Bronchial epithelial cell (primary cell): ENCODE data around the gene DPH5. TPM values are rescaled to one million over a fixed set of nuclear protein-coding genes. Genes with fewer than 3 reads are reported as not detected.
A peak's percentile ranks its signal among the peaks of the same experiment; 100 is the strongest.
"Not testable (repeated sequence)": the region's sequence is repeated elsewhere in the genome, so short reads cannot be mapped to it uniquely, and the experiment has no call there.

Source experiments
- DNase-seq: peaks from one replicate; pipeline ENCODE4 v3.0.0-alpha.2; 2010; ENCODE audit warnings: low read depth
- FAIRE-seq: peaks from 2 replicates; lab custom pipeline; 2011; peaks lifted over from hg19 to GRCh38; lab: Jason Lieb, UNC
- H3K27me3 ChIP-seq: 2 replicates; pipeline ENCODE4 v1.5.1; 2011; ENCODE audit warnings: low read length; ENCODE audit not compliant: control insufficient read depth, insufficient read depth
- H3K36me3 ChIP-seq: 2 replicates; pipeline ENCODE4 v1.5.1; 2011; ENCODE audit warnings: low read length; ENCODE audit not compliant: control insufficient read depth, insufficient read depth
- H3K4me3 ChIP-seq: 2 replicates; pipeline ENCODE4 v1.5.1; 2011; ENCODE audit warnings: mild to moderate bottlenecking, low read depth, low read length, control low read depth
- total RNA-seq: library from RNA; depleted of rRNA; stranded (reverse); fragments of >200 nt; gene quantifications from 2 replicates; pipeline ENCODE4 v1.2.1, GENCODE V29; 2014
- TF ChIP-seq, protein P1 (sequence below): IDR thresholded peaks from 2 replicates; pipeline ENCODE4 v1.5.1; 2011; ENCODE audit warnings: mild to moderate bottlenecking, moderate library complexity, low read length, control low read depth, inconsistent platforms; ENCODE audit not compliant: insufficient read depth, severe bottlenecking

DPH5 gene
- total RNA-seq, 1 donor from 2014 or later: 42.4 TPM

DNA sequence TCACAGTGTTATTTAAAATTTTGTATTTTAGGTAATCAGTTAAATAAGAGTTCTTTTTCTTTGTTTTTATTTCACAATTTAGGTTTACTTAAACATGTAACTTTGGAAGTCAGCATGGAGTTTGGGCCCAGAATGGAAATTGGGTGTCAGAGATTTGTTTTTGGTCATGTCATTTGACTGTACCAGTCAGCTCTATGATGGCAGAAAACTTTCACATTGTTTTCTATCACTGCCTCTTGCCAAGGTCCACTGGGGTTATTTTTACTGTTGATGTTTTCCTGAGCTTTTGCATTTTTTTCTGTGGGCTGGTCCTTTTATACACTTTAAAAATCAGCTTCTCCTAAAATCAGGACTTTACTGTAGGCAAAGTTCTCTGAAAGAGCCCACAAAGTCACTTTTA is 75.2 kb downstream of the DPH5 start:
- TF ChIP-seq, protein P1, sequence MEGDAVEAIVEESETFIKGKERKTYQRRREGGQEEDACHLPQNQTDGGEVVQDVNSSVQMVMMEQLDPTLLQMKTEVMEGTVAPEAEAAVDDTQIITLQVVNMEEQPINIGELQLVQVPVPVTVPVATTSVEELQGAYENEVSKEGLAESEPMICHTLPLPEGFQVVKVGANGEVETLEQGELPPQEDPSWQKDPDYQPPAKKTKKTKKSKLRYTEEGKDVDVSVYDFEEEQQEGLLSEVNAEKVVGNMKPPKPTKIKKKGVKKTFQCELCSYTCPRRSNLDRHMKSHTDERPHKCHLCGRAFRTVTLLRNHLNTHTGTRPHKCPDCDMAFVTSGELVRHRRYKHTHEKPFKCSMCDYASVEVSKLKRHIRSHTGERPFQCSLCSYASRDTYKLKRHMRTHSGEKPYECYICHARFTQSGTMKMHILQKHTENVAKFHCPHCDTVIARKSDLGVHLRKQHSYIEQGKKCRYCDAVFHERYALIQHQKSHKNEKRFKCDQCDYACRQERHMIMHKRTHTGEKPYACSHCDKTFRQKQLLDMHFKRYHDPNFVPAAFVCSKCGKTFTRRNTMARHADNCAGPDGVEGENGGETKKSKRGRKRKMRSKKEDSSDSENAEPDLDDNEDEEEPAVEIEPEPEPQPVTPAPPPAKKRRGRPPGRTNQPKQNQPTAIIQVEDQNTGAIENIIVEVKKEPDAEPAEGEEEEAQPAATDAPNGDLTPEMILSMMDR: no peak
- H3K27me3 ChIP-seq: no peaks in the 10 kb centered on the region
- no peak overlapping the region for H3K4me3 ChIP-seq
- DNase-seq (no peak), FAIRE-seq (no peak)
- H3K36me3 ChIP-seq: peaks cover 2% of the 10 kb centered on the region

DNA sequence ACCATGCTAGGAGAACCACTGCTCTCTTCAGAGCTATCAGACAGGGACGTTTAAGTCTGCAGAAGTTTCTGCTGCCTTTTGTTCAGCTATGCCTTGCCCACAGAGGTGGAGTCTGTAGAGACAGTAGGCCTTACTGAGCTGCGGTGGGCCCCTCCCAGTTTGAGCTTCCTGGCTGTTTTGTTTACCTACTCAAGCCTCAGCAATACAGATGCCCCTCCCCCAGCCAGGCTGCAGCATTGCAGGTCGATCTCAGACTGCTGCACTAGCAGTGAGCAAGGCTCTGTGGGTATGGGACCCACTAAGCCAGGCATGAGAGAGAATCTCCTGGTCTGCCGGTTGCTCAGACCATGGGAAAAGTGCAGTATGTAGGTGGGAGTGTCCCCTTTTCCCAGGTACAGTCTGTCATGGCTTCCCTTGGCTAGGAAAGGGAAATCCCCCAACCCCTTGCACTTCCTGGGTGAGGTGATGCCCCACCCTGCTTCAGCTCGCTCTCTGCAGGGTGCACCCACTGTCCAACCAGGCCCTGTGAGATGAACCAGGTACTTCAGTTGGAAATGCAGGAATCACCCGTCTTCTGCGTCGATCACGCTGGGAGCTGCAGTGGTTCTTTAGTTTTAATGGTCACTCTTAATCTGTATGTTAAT is 75.9 kb downstream of the DPH5 start:
- peak; percentile 68 for DNase-seq
- not testable (repeated sequence) for H3K36me3 ChIP-seq, FAIRE-seq, H3K27me3 ChIP-seq, H3K4me3 ChIP-seq

DNA sequence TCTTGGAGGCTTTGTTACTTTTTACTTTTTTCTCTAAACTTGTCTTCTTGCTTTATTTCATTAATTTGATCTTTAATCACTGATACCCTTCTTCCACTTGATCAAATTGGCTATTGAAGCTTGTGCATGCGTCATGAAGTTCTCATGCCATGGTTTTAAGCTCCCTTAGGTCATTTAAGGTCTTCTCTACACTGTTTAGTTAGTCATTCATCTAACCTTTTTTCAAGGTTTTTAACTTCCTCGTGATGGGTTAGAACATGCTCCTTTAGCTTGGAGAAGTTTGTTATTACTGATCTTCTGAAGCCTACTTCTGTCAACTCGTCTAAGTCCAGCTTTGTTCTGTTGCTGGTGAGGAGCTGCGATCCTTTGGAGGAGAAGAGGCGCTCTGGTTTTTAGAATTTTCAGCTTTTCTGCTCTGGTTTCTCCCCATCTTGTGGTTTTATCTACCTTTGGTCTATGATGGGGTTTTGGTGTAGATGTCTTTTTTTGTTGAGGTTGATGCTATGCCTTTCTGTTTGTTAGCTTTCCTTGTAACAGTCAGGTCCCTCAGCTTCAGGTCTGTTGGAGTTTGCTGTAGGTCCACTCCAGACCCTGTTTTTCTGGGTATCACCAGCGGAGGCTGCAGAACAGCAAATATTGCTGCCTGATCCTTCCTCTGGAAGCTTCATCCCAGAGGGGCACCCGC is 76.7 kb downstream of the DPH5 start:
- peak; percentile 50 for DNase-seq
- H3K27me3 ChIP-seq, H3K4me3 ChIP-seq, FAIRE-seq, H3K36me3 ChIP-seq: not testable (repeated sequence)

DNA sequence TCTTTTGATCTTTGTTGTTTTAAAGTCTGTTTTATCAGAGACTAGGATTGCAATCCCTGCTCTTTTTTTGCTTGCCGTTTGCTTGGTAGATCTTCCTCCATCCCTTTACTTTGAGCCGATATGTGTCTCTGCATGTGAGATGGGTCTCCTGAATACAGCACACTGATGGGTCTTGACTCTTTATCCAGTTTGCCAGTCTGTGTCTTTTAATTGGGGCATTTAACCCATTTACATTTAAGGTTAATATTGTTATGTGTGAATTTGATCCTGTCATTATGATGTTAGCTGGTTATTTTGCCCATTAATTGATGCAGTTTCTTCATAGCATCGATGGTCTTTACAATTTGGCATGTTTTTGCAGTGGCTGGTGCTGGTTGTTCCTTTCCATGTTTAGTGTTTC is 77.8 kb downstream of the DPH5 start:
- H3K4me3 ChIP-seq, H3K27me3 ChIP-seq, FAIRE-seq, DNase-seq, H3K36me3 ChIP-seq: not testable (repeated sequence)

DNA sequence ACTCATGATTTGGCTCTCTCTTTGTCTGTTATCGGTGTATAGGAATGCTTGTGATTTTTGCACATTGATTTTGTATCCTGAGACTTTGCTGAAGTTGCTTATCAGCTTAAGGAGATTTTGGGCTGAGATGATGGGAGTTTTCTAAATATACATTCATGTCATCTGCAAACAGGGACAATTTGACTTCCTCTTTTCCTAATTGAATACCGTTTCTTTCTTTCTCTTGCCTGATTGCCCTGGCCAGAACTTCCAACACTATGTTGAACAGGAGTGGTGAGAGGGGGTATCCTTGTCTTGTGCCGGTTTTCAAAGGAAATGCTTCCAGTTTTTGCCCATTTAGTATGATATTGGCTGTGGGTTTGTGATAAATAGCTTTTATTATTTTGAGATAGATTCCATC is 79.5 kb downstream of the DPH5 start:
- not testable (repeated sequence) for H3K36me3 ChIP-seq, H3K27me3 ChIP-seq, FAIRE-seq, H3K4me3 ChIP-seq, DNase-seq

DNA sequence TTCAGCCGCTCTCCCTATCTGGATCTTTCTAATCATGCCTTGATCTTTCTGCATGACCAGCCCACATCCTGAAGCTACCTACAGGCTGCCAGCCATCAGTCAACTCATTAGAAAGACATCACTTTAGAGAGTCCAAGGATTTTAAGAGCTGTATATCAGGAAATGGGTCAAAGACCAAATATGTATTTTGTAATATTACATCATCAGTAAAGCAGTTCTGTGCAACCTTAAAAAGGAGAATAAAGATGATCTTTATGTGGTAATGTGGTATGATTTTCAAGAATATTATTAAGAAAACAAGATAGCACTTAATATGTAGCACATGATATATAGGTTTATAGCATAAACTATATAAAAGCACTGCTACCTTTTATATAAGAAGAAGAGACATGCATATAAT is 82.1 kb downstream of the DPH5 start:
- TF ChIP-seq, protein P1: no peak
- Histone ChIP-seq H3K4me3 (no peak overlapping the region), H3K27me3 (no peaks in the 10 kb centered on the region), H3K36me3 (peaks cover 1% of the 10 kb centered on the region)
- FAIRE-seq: no peak
- DNase-seq: no peak

DNA sequence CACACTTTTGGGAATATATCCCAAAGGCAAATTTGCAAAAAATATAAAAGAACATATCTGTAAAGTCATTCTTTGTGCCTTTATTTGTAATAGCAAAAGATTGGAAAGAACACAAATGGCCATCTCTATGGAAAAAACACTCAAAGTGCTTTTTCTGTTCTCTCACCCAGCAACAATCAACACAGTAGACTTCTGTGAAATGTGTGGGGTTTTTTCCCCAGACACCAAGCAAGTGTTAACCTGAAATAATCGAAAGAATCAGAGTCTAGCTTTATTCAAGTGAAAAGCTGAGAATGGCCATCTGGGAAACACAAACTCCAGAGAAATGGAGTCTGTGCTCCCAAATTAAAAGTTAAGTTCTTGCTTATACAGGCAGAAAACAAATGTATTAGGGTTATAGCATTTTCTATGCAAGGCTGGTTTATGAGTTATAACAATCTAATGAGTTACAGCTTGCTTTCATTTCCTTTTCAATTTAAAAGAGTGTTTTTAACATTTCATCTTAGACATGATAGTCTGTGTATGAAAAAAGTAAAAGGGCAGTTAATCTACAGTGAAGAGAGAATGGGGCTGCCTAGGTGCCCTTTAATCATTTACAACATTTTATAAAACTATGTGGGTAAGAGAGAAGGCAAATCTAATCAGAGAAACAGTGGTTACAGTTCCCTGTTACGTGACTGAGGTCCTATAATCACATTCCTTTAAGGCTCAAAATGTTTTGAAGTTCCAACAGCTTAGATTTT is 83.1 kb downstream of the DPH5 start:
- H3K4me3 ChIP-seq: no peak overlapping the region
- H3K36me3 ChIP-seq: peaks cover 1% of the 10 kb centered on the region
- no peak for FAIRE-seq
- no peaks in the 10 kb centered on the region for H3K27me3 ChIP-seq
- TF ChIP-seq, protein P1: no peak
- no peak for DNase-seq
